NCI-H1694 (cell line): Measurements from ENCODE around the gene ARHGAP5.

ENCODE experiments used
- DNase-seq: peaks from one replicate; lab custom pipeline; 2025; lab: John Stamatoyannopoulos, UW

Gene ARHGAP5

GRCh38 chr14:32075672-32076277 lies 1.3 kb upstream of the ARHGAP5 start:
- no peak for DNase-seq

GRCh38 chr14:32076278-32077080 lies 625 bp upstream of the ARHGAP5 start:
- DNase-seq, result peak; percentile 95

DNA sequence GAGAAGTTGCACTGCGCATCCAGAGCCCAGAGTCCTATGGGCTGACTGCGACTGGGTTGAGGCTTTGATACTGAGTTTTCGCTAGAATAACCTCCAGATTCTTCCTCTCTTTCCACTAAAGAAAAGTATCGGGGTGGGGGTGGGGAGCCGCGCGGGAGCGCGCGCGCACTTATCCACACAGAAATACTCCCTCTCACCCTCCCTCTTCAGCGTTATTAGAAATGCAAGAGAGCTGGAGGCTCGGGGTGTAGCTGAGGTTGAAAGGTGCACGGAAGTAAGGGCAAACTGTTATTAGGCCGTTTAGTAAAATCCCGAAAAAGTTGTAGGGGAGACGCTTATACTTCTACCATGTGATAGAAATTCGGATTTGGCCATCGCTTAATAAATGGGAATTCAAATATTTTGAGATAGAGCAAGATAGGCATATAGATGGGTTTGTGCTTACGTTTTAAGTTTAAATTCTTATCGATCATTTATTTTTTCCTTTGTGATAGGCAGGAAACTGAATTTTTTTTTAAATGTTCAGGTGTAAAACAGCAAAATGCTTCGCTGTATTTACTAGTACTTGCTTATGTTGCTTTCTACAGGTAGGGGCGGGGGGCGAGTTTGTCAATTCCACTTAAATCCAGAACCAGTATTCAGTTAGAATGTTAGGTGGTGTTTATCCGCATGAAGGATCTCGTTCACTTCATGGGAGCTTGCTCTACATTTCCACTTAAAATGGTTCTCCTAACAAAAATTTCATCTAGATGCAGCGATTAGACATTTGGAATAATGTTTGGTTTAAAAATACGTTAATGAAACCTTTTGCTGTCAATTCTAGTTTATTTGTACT lies 1.1 kb downstream of the ARHGAP5 start:
- DNase-seq, result peak; percentile 38

DNA sequence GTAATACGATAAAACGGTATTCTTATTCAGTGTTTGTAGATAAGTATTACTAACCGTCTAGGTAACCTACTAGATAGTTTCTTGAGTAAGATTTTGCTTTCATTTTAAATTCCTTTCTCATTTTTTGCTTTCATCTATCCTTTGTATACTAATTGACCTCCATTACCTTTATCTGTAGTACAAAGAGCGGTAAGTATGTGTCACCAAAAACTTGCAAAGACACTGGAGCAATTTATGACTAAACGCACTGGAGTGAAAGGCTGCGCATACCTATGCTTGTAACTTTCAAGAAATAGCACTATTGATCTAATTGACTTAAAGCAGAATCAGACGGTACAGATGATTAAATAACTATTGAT lies 1.7 kb downstream of the ARHGAP5 start:
- DNase-seq, result no peak

GRCh38 chr14:32079264-32079663 lies 2.2 kb downstream of the ARHGAP5 start:
- no peak for DNase-seq

DNA sequence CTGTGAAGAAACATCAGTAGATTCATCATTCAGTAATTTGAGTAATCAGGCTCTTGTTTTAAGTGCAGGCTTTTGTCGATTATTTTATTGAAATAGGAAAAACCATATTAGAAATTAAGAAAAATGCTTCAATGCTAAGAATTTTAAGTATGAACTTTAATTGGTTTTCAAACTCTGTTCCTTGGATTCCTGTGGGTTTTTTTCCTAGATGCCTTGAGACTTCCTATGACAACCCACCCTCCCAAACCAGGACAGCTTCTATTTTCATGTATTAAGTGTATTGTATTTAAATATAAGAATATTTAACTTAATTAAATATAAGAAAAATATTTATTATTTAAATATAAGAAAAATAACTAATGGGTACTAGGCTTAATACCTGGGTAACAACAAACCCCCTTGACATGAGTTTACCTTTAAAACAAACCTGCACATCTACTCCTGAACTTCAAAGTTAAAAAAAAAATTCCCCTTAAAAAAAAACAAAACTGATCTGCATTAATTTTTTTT lies 3.0 kb downstream of the ARHGAP5 start:
- DNase-seq, result no peak

DNA sequence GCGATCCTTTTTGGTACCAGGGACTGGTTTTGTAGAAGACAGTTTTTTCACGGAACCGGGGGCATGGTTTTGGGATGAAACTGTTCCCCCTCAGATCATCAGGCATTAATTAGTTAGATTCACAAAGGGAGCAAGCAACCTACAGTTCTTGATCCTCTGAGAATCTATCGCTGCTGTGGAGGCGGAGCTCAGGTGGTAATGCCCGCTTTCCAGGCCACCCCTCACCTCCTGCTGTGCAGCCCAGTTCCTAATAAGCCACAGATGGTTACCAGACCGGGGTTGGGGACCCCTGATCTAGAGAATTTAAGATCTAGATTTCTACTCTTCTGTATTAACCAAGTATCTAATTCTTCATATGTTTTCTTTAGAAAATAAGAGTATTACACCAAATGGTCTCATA lies 4.8 kb downstream of the ARHGAP5 start:
- no peak for DNase-seq

DNA sequence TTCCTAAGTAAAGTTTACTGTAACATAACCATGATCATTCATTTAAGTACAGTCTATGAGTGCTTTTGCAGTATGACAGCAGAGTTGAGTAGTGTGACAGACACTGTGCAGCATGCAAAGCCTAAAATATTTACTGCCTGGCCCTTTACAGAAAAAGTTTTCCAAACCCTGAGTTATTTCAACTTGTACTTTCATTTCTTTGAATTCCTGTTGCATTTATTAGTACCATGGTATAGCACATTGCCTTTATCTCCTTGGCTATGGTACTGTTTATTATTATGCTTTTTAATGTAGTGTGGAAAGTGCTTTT lies 6.2 kb downstream of the ARHGAP5 start:
- DNase-seq, result no peak

DNA sequence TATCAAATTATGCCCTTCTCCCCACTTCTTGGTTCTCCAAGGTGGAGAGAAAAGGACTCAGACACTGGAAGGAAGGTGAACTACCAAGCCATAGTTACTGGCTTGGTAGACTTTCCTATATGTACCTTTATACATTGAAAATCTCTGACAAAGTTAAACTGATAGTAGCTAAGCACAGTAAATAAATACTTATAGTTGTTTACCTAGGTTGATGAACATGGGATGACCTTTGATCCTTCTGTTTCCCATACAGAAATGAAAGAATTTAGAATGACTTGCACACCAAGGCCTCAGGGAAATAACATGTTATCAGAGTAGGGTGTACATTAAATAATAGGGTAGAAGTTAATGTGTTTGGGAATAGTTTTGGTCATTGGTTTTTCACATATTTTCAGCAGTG lies 6.7 kb downstream of the ARHGAP5 start:
- no peak for DNase-seq

- DNase-seq, result no peak
These were observed 8.2 kb downstream of the ARHGAP5 start for GRCh38 chr14:32085182-32085844.

DNA sequence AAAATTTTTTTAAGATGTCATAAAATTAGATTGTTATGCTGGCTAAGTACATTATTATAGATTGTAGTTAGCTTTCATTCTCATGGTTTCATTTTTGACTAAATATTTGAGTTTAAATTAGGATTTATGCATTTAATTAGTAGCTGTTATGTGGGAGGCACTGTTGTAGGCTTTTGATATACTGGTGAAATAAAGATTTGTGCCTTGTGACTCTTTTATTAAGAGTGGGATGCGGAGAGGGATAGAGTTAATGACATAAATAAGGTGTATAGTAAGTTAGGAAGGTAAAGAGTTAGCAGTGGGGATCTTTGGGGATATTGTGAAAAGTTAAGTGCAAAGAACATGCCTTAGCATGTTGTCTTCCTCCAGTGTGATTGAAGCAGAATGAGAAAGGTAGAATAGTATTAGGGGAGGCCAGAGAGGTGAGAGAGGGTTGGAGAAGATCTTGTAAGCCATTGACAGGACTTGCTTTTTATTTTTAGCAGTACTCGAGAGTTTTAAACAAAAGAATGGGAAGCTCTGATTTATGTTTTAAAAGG lies 8.8 kb downstream of the ARHGAP5 start:
- no peak for DNase-seq

DNA sequence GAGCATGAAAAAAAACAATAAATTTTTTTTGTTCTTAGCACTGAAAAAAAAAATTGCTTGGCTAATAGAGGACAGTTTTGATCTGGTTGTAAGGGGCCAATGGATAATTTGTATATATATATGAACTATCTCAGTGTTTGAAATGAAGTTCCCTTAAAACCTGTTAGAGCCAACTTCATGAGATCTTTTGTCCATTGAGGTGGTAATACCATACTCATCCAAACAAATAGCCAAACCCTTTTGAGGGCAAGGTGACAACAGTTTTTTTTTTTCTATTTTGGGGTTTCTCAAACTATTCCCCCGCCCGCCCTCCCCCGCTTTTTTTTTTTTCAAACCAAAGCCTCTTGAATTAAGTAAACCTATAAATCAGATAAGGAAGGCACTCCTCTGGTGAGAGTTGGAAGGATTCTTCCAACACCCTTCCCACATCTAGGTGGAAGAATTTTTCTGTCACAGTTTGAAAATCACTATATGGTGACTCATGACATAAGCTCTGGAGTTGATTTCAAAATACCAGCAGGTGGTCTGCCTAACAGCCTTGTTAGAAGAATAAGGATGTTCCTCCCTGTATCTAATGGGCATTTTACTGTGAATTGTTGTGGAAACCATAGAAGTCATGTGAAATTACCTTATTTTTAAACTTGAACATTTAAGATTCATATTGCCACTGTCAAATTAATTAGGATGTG lies 10.2 kb downstream of the ARHGAP5 start:
- DNase-seq, result no peak

DNA sequence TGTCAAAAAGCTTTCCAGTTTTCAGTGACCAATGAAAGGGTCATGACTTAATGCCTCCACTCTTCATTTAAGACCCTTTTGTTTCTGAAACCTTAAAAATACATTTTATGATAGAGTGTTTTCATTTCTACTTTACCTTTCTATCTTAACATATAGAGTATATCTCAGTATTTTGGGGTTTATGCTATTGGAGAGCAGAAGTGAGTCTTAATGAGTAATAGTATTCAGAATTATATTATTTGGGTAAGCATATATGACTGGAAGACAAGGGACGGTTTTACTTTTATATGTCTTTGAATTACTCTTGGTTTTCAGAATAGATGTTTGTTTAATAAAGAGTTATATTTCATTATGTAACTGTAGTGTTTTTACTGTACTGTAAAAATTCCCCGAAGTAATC lies 10.8 kb downstream of the ARHGAP5 start:
- DNase-seq, result no peak

DNA sequence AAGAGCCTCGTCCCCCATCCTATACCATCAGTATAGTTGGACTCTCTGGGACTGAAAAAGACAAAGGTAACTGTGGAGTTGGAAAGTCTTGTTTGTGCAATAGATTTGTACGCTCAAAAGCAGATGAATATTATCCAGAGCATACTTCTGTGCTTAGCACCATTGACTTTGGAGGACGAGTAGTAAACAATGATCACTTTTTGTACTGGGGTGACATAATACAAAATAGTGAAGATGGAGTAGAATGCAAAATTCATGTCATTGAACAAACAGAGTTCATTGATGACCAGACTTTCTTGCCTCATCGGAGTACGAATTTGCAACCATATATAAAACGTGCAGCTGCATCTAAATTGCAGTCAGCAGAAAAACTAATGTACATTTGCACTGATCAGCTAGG lies 13.6 kb downstream of the ARHGAP5 start:
- DNase-seq, result no peak

GRCh38 chr14:32099473-32099872 lies 22.4 kb downstream of the ARHGAP5 start:
- DNase-seq, result no peak

DNA sequence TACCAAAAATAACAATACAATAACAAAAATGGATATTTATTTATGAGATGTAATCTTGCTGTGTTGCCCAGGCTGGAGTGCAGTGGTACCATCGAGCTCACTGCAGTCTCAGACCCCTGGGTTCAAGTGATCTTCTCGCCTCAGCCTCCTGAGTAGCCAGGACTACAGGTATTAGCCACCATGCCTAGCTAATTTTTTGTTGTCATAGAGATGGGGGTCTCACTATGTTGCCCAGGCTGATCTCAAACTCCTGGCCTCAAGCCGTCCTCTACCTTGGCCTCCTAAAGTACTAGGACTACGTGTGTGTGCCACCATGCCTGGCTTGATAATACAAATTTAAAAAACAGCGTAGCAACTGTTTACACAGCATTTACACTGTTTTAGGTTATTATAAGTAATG lies 23.1 kb downstream of the ARHGAP5 start:
- no peak for DNase-seq

DNA sequence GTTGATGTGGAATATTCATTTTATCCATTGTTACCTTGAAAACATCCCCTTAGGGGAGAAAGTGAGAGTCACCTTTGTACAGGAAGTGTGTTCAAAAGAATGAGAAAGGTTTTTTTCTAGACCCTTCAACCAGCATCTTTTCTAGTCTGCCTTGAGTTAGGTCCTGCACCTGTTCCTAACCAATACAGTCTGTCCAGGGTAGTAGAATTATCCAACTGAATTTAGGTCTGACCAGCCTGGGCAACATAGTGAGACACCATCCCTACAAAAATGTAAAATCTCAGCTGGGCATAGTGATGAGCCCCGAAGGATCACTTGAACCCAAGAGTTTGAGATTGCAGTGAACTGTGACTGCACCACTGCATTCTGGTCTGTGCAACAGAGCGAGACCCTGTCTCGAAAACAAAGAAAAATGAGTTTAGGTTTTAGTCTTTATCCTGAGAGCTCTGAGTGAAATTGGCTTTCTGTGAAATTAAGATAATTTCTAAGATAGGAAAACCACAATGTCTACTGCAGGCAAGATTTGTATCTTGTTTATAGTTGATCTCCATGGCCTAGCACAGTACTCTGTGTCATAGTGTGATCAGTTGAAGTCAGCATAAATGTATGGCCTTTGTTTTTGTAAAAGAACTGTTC lies 25.2 kb downstream of the ARHGAP5 start:
- no peak for DNase-seq

GRCh38 chr14:32102968-32103367 lies 25.9 kb downstream of the ARHGAP5 start:
- no peak for DNase-seq

DNA sequence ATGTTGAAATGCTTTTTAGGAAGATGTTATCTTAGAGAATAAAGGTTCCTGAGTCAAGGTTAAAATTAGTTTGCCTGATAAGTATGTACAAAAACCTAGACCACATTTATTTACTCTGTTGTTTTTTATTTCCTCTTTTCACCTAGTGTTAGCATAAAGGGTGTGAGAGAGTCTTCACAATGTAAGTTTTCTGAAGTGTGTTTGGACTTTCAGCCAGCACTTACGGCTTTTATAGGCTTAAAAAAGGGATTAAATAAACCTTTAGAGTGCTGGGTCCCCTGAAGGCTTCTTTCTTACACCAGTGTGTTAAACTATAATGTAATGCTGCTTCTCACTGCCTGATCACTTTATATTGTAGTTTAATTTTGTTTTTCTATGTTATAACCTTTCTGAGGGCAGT lies 27.2 kb downstream of the ARHGAP5 start:
- DNase-seq, result no peak

DNA sequence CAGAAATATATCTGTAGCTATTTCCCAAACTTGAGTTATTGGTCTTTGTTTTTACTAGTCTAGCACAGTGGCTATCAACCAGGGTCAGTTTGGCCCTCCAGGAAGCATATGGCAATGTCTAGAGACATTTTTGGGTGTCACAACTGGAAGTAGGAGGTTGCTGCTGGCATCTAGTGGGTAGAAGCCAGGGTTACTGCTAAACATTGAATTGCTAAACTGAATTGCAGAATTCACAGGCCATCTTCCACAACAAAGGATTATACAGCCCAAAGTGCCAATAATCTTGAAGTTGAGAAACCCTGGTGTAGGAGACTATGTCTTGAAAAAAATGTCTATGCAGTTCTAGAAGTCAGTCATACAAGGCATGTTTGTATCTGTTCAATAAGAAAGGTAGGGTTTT lies 27.7 kb downstream of the ARHGAP5 start:
- DNase-seq, result no peak
